Stimulated activated CD4-positive, alpha-beta T cell treated with anti-CD3 and anti-CD28 coated beads, Interleukin-1b, Interleukin-23, amount 100 ng/mL, for 48 hours (primary cell): ENCODE measurements around the gene PGM2.
A peak's percentile ranks its signal among the peaks of the same experiment; 100 is the strongest.

Experiments
- DNase-seq: peaks from one replicate; pipeline ENCODE4 v3.0.0-alpha.2; 2020

The PGM2 gene

DNA sequence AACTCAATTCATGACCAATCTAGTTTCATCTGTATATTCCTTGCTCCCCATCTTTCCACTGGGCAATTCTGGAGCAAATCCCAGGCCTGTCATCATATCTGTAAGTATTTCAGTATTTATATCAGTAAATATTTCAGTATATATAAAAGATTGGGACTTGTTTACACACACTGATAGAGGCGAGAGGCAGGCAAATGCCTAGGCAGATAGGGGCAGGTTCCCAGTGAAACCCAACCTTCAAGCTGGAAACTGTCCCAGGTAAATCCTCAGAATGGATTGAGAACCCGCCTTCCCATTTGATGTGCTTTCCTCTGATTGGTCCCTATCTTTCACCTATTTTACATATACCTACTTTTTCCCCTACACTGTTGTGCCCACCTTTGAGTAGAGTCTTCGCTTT, 40.6 kb downstream of the PGM2 start:
- DNase-seq, result no peak

- no peak for DNase-seq
Measured at GRCh38 chr4:37868238-37868637, 41.8 kb downstream of the PGM2 start.

GRCh38 chr4:37872310-37872988, 46.0 kb downstream of the PGM2 start:
- no peak for DNase-seq

- no peak for DNase-seq
Measured at GRCh38 chr4:37873386-37873785, 46.9 kb downstream of the PGM2 start.

DNA sequence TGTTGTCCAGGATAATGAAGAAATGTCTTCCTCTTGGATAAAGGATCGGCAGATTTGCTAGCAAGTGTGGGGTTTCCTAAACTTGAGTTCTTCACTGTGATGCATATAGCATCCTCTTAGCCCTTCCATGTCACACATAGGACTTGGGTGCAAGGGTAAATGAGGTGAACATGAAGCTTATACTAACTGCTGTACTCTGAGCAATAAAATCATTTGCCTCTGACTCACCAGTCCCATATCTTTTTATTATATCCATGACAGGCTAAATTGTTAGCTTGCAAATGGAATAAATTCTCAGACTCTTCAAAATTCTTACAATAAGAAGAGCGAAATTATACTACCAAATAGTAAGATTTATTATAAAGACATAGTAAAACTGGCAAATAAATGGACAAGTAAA, 49.7 kb downstream of the PGM2 start:
- DNase-seq, result no peak

DNA sequence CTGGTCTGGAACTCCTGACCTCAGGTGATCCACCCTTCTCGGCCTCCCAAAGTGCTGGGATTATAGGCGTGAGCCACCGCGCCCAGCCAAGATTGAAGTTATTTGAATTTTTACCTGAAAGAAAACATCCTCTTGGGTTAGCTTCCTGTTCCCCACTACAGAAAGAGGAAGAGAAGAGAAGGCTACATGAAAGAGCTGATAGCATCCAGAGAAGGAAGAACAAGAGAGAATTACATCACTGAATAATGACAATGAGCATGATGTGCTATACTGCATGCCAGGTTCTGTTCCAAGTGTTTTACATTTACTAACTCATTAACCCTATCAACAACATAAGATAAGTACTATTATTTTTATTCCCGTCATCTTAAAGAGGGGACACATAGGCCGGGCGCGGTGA, 52.9 kb downstream of the PGM2 start:
- DNase-seq, result no peak

GRCh38 chr4:37881811-37882210, 55.3 kb downstream of the PGM2 start:
- DNase-seq, result no peak

GRCh38 chr4:37882665-37883296, 56.3 kb downstream of the PGM2 start:
- no peak for DNase-seq

GRCh38 chr4:37884855-37885487, 58.5 kb downstream of the PGM2 start:
- no peak for DNase-seq

DNA sequence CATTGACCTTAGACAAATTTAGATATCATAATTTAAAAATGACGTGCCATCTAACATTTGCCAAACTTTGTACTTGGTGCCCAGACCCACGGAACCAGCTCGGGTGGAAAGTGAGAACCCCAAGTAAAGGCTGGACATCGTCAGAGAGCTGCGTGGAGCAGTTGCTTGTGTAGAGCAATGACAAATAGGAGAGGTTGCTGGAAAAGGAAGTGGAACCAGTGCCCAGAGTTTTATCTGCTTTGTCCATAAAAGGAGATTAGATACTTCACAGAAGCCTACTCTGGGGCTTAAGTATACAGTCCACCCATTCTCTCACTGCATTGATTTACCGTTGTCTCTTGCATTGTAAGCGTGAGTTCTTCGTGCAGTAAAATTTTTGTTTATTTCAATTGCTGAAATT, 59.0 kb downstream of the PGM2 start:
- DNase-seq, result no peak

DNA sequence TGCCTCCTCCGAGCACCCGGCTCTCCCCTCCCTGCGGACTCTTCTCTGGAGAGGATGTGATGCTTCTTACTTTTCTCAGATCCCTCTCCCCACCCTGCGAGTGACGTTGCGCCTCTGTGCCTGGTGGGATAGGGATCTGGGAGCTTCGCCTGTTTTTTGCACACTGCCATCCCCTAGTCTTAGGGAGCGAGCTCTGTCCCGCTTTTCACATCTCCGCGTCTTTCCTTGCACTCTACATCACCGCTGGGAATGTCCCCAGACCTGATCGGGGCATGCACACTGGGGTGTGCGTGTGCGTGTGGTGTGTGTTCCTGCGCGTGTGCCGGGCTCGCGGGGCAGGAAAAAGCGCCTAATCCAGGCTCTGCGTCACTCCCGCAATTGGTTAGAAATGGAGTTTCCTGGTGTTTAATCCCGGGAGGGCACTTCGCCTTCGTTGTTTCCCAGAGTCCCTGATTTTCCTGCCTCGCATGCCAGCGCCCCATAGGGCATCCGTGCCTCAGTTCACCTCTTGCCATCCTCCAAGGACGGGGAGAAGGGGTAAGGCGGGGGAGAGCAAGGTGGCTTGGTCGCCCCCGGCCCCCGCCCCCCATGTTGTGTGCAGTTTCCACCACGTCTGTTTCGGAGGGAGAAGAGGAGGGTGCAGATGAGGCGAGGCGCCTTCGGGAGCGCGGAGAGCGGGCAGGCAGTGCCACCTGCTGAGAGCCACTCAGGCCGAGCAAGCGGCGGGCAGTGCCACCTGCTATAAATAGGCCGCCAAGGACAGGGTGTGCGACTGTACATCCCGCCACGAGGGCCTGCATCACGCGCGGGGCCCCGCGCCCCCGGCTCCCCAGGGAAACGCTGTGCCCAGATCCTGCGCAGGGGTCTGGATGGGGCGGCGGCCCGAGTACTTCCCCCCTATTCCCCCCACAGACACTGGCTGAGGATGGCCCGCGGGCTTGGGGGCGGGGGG, 63.6 kb downstream of the PGM2 start:
- DNase-seq, result peak; percentile 30

GRCh38 chr4:37890801-37891259, 64.3 kb downstream of the PGM2 start, which contains the start of gene TBC1D1:
Gene TBC1D1 (plus strand): TSS chr4:37891084. CDS start chr4:37902096, 11,012 bp downstream.
- peak; percentile 39 for DNase-seq

DNA sequence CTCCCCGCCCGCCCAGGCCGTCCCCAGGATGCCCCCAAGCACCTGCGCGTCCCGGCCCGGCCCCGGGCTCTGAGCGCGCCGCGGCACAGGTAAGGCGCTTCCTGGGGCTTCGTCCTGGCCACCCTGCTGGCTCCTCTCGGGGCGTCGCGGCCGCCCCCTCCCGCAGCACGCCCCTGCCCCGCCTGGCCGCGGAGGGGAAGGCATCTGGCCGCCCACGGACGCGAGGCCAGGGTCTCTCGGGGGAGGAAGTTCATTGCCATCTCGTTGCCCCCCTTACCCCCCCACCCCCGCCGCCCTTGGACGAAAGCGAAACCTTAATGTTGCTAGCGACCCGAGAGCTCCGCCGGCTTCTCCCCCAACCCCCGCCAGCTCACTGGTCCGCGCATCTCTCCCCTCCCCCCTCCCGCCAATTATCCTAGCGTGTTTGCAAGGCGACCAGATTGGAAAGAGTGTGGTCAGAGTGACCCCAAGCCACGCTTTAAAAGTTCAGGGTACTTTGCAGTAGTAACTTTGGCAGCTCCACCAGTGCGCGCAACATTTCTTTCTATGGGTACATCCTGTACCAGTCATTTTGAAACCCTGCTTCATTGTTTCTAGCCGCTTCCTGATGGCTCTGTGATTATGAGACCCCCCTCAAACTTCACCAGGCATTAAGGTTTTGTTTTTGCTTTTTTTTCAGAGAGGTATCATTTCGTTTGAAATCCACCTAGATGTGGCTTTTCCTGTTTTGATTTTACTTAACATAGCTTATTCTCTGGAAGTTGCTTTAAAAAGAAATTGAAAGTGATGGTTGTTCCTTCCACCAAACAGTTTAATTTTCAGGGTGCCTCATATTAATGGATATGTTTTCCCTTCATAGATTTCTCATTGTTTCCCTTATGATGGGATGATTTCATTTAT, 65.0 kb downstream of the PGM2 start:
- peak; percentile 58 for DNase-seq

DNA sequence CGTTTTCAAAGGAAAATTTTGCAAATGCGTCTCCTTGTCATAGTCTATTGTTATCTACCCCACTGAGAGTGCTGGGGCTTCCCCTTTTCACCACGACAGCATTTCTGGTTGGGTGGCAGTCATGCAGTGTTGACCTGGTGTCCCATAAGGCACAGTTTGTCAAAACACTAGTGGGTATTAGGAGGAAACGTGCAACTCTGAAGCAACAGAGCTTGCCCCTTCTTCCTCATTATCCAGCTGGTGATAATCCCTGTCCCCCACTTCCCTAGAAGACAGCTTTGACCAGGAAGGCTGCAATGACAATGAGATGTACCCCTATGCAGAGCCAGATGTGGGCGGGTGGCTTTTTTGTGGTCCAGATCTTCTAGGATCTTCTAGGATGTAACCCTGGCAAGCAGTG, 66.2 kb downstream of the PGM2 start:
- DNase-seq, result peak; percentile 65

- DNase-seq, result no peak
Measured at GRCh38 chr4:37893164-37893563, 66.7 kb downstream of the PGM2 start.

- DNase-seq, result no peak
Measured at GRCh38 chr4:37895271-37895670, 68.8 kb downstream of the PGM2 start.

DNA sequence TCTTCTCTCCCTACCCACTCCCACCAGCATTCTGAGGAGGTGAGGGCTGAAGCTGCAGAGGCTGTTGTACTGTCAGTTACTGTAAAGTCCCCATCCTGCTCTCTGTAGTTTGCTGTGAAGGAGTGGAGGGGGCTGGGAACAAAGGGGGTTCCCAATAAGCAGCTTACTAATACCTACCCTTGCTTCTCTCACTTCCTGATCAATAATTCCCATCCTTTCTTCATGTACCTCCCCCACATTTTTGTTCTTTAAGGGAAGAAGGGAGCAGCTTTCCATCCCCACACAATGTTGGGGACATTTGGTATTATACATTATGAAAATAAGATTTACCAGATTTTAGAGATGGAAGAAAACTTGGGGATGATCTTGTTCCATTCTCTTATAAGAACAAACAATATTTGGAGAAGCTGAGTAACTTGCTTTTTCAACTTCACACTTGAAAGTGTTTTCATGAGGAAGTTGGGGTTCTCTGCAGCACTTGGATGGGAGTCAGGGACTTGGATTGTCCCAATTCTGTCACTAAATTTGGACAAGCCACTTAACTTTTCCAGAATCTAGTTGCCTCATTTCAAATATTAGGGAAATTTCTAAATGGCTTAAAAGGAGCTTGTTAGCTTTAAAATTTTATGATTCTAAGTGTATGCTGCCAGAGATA, 69.8 kb downstream of the PGM2 start:
- no peak for DNase-seq

DNA sequence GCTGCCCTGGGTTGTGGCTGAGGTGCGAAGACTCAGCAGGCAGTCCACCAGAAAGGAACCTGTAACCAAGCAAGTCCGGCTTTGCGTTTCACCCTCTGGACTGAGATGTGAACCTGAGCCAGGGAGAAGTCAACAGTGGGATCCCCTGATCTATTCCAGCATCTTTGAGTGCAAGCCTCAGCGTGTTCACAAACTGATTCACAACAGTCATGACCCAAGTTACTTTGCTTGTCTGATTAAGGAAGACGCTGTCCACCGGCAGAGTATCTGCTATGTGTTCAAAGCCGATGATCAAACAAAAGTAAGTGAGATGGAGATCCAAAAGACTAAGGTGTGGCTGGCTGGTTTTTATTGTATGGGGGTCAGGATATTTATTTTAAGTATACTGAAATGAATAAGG, 75.7 kb downstream of the PGM2 start:
- no peak for DNase-seq

GRCh38 chr4:37902738-37903693, 76.5 kb downstream of the PGM2 start:
- no peak for DNase-seq

DNA sequence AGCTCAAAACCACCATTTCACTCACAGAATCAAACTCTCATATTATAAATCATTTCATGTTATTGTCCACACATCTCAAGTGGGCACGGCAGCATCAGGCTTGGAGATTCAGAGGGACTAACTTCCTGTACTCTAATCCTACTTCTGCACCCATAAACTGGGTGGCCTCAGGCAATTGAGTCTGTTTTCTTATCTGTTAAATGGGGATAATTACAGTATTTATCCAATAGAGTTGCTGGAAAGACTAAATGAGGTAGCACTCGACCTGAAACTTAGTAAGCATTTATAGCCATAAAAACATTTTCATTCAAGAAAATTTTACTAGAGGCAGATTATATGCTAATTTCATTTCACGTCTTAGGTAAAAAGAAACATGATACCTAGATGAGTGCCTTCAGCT, 77.4 kb downstream of the PGM2 start:
- no peak for DNase-seq
